Inflammatory macrophage treated with lipopolysaccharide for 4 hours (primary cell): ENCODE measurements around the gene FAM184A.
A peak's percentile ranks its signal among the peaks of the same experiment; 100 is the strongest.
"Not testable (repeated sequence)": the region's sequence is repeated elsewhere in the genome, so short reads cannot be mapped to it uniquely, and the experiment has no call there.

Experiments used
- DNase-seq: peaks from one replicate; pipeline ENCODE4 v3.0.0-alpha.2; 2020

FAM184A gene

DNA sequence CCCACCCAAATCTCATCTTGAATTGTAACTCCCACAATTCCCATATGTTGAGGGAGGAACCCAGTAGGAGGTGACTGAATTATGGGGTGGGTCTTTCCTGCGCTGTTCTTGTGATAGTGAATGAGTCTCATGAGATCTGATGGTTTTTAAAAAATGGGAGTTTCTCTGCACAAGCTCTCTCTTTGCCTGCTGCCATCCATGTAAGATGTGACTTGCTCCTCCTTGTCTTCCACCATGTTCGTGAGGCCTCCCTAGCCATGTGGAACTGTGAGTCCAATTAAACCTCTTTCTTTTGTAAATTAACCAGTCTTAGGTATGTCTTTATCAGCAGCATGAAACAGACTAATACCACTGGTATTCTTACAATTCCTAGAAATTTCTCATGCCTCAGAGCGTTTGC lies 69.2 kb downstream of the FAM184A start:
- not testable (repeated sequence) for DNase-seq

DNA sequence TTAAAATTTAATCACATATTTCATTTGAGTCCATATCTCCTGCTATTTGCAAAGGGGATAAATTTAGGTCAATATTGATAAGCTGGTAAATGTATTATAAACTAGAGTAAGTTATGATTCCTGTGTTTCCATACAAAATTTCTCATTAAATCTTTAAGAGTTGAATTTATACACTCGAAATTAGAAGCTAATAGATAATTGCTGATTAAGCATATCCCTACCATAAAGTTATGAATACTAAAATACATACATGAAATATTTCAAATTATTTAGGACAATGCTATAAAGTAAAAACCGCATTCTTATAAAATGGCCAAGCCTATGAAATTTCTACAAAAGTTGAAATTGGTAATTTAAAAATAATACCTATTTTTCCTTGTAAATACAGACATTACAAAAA lies 71.5 kb downstream of the FAM184A start:
- no peak for DNase-seq

DNA sequence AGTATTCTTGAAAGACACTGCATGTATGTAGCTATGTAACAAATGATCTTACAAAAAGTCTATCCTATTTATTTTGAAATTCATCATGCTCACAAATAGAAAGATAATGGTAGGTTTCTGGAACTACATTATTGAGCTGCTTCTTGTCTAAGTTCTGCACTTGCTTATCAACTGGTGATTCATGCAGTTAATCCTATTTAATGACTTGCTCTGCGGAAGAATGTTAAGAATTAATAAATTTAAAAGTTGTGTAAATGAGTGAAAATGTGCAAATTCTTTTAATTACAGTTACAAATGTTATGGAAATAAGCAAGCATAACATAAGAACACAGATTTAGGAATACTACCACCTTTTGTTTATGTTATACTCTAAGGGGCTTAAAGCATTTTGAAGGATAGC lies 76.4 kb downstream of the FAM184A start:
- DNase-seq: no peak

DNA sequence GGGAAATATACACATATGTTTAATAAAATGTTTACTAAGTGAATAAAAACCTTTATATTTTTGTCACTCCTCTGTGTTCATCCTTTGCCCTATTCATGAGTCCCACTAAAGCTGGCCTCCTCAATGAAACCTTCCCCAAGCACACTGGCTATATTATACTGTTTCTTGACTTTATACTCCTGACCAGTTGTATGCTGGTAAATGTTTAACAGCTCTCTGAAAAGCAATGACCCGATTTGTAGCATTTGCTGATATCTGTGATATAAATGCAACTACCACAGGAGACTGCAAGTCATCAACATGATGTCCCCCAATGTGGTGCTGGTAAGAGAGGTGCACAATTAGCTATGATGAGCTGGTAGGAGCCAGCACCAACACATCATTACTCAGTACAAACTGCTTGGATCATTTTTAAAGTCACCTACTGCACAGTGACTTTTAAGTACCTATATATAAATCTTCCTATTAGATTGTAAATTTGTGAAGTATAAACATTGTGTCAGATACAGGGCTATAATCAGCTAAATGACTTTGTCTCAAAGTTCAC lies 78.9 kb downstream of the FAM184A start:
- DNase-seq: no peak

DNA sequence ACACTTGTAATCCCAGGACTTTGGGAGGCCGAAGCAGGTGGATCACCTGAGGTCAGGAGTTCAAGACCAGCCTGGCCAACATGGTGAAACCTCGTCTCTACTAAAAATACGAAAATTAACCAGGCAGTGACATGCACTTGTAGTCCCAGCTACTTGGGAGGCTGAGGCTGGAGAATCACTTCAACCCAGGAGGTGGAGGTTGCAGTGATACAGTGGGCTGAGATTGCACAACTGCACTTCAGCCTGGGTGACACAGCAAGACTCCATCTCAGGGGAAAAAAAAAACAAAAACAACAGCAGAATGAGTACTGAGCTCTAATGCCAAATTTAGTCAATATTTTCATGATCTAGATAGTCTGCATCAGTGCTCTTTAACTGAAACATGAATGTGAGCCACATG lies 81.0 kb downstream of the FAM184A start:
- not testable (repeated sequence) for DNase-seq

DNA sequence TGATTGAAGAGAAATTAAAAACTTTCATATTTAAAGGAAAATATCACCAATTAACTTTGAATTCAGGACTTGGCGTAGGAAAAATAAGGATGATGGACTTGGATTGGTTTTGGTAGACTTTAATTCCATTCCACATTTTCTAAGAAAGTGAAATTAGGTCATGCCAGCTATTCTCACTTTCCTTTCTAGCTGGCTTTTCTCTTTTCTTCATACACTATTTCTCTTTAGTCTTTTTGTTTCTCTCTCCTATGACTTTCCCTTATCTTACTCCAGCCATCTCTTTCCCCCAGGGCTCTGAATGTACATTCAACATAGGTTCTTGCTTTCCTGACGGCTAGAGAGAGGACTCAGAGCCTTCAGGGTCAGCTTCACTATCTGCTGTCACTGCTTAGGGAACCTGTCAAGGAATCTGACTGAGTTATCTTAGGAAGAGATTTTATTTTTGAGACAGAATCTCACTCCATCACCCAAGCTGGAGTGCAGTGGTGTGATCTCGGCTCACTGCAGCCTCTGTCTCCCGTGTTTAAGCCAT lies 82.1 kb downstream of the FAM184A start:
- no peak for DNase-seq

DNA sequence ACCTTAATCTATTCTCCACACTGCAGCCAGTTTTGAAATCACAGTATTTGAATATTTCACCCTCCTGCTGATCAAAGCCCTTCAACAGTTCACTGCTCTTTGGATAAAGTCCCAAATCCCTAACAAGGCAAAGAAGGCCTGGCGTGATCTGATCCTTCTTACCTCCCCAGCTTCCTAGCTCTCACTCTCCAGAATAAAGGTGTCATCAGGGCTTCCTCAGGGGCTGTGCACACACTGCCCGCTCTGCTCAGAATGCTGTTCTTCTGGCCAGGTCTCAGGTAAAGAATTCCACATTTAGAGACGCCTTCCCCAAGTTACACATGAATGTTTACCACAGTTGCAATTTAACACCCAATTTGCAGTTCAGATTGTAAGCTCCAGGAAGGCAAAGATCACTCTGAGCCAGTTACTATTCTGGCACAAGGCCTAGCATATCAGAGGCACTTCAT lies 84.6 kb downstream of the FAM184A start:
- no peak for DNase-seq

DNA sequence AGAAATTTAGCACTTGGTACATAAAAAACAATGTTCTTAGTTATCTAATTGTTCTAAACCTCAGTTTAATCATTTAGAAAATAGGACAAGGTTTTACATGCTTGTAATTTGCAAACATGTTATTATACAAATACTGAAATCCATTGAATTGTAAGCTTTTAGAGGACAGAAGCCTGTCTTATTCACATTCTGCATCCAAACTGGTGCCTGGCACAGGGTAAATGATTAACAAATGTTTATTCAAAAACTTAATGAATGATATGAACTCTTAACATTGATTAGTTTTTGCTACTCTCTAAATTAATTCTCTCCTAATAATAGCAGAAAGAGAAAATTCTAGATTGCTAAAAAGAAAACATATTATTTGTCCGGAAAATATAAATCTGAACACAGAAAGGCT lies 85.1 kb downstream of the FAM184A start:
- no peak for DNase-seq

DNA sequence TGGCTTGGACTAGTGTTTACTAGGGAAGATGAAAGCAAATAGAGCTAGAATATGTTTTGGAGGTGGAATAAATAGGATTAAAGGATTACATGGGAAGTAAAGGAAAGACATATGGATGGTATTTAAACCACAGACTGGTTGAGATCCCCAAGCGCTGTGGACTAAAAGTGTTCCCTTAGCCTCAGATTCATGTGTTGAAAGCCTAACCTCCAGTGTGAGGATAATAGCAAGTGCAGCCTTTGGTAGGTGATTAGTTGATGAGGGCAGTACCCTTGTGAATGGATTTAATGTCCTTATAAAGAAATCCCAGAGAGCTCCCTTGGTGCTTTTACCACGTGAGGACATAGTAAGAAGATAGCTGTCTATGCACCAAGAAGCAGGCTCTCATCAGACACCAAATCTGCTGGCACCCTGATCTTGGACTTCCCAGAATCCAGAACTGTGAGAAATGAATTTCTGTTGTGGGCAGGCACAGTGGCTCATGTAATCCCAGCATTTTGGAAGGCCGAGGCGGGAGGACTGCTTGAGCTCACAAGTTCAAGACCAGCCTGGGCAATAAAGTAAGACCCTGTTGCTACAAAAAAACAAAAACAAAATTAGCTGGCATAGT lies 86.2 kb downstream of the FAM184A start:
- no peak for DNase-seq

DNA sequence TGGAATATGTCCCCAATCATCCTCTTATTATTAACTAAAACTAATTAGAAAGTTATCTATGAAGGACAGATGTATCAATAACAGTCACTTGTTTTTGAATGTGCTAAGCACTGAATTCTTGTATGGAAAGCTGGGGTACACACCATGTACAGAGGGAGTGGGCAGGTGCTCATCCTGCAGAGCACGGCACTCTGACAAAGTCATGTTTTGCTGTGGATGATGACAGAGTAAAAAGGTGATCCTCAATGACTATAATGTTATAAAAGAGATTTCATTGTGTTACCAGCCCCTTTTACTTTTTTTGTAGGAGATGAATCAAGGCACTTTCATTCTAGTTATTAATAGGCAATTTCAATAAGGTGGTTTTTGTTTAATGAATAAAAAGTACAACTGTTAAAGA lies 92.2 kb downstream of the FAM184A start:
- no peak for DNase-seq

DNA sequence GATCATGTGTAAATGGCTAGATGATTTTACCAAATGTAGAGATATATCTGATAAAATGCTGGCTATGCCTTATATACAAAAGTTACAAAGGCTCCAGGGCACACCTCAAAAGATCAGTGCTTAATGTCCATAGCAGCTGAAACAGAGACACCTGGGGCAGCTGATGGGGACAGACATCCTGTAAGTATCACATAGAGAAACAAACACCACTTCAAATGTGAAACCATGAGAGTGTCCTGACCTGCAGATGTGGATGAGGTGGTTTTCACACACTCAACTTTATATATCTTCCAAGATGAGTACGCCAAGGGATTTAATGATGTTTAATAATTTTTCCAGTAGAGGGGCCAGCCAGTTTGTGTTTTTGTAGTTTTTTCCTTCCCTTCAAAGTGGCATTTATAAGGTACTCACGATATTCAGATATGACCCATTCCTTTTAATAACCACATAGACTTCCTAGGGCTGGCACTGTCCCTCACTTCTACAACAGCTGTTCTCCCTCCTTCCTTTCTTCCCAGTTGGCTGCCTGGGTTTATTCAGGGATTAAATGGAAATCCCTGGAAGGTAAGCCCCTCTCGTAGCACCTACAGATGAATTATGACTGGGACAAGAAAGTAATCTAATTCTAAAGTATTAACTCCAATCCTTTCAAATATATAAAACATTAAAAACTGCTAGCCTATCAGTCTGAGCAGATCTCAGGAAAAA lies 93.2 kb downstream of the FAM184A start:
- DNase-seq: no peak

DNA sequence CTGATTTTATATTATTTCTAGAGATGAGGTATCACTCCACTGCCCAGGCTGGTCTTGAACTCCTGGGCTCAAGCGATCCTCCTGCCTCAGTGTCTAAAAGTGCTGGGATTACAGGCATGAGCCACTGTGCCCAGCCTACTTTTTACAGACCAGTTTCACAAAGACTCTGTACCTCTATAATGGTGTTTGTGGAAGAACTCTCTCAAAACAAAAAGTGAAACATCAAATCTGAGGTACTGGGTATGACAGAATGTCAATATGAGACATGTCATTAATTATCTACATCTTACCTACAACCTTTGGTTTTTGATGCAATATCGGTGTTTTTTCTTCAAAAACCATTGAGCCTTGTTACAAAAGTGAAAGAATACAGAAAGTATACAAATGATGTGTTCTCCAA lies 94.1 kb downstream of the FAM184A start:
- no peak for DNase-seq

DNA sequence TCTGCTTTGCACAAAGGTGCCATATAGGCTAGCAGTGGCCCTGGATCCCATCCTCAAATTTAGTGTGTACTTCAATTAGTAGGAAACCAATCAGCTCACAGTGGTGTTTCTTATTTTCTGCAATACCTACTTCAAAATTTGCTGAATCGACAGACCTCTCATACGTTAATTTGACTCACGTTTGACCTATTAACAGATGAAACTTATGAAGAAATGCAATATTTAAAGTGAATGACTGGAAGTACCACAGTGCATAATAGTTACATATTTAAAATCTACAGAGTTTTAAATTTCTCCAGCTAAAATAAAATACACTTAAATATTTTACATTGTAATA lies 95.9 kb downstream of the FAM184A start:
- no peak for DNase-seq

DNA sequence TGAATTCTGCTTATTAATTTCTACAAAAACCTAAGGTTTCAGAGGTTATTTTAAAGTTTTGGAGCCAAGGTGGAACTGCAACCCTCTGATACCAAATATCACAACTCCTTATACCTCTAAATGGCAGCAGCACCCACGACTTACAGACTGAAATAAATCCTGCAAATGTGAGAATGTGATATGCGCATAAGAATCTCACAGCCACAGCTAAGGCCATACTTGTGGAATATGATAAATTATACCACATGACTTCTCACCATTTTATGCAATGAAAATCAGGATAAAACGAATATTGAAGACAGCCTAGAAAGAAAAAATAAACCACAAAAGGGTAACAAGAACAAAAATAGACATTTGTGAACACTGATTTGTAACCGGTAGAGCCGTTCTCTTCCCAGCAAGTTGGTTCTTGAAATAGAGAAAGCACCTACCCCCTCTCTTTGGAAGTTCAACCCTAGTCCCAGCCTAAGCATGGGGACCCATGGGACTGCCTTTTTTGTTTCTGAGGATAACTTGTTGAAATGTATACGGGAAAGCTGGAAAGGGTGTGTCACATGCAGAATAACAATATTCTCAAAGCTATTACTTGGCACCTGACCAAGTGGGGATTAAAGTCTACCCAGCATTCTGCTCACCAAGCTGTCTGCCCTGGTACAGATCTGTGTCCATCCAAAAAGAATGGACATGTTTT lies 96.4 kb downstream of the FAM184A start:
- no peak for DNase-seq

DNA sequence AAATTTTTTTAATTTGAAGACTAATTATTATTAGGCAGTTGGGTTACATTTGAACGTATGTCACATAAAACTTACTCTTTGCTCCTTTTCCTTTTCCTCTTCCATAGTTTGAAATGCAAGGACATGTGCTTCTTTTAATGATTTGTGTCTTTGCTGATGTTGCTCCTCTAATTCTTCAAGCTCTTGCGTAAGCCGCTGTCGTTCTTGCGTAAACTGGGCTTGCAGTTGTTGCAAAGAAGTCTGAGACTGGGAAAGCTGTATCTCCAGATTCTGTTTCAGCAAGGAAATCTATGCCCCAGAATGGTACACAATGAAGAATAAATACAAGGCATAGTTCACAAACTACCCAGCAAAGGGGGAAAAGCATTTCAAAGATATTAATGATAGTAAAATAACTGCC lies 98.4 kb downstream of the FAM184A start:
- peak; percentile 62 for DNase-seq

DNA sequence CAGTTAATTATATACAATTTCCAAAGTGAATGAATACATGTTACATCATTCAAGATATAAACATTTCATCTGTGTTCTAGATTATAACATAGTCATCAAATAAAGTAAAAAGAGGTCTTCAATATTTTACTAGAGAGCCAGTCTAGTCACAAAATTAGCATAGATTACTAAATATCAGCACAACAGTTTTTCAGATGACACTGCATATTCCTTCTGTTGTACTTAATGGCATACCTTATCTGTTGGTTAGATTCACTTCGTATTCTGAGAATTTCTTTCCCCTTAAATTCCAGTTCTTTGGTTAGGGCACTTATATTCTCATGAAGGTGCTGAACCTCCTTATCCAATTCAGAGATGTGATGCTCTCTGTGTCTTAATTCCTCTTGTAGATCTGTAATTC lies 103.7 kb downstream of the FAM184A start:
- no peak for DNase-seq

DNA sequence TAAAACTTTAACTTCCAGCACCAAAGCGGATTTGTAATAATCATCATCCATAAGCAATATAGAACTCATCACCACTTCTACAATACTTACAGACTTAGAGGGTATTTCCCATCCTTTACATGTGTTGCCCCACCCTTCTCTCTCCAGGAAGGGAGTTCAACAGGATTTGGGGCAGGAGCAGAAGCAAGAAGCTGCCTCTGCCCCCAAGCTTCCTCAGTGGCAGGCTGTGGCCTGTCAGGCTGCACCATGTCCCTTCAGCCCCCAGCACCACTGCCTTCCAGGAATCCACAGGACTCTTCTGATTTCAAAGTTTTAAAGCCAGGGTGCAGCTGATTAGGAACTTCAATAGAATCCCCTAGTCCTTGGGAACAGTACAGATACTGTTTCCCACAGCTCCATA lies 106.8 kb downstream of the FAM184A start:
- DNase-seq: no peak

DNA sequence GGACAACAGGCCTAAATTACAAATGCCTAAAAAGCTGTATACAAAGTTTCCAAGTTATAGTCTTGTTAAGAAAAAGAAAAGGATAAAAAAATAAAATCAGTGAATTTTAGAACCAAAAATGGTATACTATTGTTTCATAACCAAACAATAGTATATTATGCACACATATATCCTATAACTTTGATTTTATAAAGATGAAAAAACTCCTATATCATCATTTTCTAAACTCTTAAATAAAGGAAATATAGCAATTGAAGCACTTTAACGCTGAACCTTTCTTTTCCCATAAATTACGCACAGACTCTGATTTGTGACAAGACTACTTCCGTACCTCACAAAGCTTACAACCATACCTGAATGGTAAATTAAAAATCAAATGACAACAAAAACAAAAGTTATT lies 107.6 kb downstream of the FAM184A start:
- DNase-seq: no peak

DNA sequence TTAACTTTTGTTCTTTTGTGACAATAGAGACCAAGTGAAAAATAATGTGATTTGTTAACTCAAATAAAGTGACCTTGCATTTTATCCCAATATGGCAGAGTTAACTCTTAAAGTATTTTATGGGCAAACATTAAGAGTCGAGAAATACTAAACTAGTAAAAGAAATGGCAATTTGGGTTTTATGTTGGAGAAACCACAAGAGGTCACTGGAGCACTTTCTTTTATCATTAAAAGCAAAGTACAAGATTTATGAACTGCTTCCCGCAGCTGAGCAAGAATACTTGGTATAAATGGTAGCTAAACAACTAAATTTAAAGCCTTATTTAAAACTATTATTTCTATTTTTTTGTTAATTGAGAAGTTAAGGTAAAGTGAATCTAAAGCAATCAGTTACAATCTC lies 110.0 kb downstream of the FAM184A start:
- DNase-seq: peak; percentile 12

DNA sequence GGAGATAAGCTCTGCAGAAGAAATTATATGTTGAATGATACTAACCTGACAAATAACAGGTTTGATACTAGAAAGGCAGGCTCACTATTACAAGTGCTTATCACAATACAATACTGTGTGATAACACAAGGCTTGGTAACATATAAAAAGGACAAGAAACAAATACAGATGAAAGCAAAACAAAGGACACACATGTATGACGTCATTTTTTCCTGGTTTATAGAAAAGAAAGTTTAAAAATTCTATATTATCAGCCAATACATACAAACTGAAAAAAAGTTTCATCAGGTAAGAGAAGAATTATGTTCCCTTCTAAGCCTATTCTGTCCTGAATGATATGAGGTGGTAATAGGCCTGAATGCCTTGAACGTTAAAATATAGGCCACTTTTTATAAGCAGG lies 111.2 kb downstream of the FAM184A start:
- no peak for DNase-seq

DNA sequence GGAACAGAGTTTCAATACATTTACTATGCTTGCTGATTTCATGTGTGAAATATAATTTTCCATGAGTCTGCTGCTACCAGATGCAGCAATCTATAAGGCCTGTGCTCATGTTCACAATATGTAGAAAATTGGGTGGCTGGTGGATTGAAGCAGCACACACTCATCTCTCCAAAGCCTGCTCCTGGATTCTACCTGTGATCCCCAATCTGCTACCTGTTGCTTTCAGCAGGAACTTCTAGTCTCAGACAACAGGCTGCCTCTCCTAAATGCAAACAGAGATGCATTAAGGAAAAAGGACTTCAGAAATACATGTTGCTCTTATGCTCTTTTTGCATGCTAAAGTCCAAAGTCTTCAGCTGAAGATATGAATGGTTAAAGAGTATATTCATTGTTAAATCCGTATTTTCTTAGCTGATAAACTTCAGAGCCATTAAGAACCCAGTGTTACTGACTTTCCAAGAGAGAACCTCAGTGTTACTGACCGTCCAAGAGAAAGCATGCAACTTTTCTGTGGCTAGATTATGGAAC lies 112.6 kb downstream of the FAM184A start:
- DNase-seq: no peak

DNA sequence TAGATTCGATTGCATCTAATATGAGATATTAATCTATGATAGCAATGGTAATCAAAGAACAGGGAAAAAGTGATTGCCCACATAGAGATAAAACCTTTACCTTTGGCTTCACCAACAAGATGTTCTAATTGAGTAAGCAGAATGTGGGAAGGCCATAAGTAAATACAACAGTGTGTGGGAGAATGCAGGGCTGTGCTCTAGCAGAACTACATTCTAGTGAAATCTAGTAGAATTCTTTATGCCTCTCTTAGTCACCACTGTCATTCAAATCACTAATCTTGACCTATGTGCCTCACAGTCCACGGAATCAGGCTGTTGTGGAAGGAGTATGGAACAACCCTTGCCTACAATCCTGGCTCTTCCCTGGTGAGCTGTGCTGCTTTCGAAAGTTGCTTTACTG lies 113.1 kb downstream of the FAM184A start:
- no peak for DNase-seq

DNA sequence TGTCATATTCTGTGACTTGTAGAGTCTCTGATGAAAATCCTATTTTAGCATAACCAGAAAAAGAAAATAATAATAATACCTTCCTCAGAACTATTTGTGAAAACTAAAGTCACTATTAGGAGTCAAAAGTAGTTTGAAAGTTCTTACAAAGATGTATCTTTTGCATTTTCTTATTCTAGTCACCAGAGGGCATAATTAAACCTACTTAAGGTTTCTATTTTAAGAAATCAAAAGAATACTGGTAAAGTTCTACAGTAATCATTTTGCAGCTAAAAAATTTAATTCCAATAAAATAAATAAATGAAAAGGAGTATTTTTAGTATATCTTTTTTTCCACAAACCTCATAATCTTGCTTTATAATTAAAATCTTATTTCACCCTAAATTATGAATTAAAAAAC lies 115.5 kb downstream of the FAM184A start:
- peak; percentile 9 for DNase-seq

DNA sequence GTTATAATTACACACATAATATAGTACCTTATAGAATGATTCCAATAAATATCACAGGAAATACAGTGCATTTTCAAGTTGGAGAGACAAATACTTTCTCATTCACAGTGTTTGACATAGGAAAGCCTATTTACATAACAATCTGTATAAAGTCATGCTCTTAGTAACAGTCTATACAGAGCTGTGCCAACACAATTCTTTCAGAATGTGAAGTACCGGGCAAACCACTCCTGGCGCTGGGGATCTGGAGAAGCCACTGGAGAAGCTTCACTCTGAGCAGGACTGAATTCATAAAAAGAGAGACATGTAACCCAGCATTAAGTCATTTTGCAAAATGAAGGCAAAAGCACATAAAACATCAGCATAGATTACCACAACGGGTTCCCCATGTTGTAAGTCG lies 118.6 kb downstream of the FAM184A start:
- DNase-seq: no peak
